BJ (cell line): ENCODE measurements around the gene CCZ1. TPM values are rescaled to one million over a fixed set of nuclear protein-coding genes. Genes with fewer than 3 reads are reported as not detected.
"Not testable (repeated sequence)": the region's sequence is repeated elsewhere in the genome, so short reads cannot be mapped to it uniquely, and the experiment has no call there.

Source experiments
- CTCF ChIA-PET: fragments of 350-600 bp; formaldehyde crosslinking; extraction: SDS; loops from one replicate; lab custom pipeline; 2021; ENCODE audit warnings: antibody characterized with exemption, inconsistent platforms; lab: Yijun Ruan, JAX
- POLR2A ChIA-PET: fragments of 300-600 bp; sonication (Branson Sonifier 250); formaldehyde crosslinking; extraction: SDS; loops from one replicate; lab custom pipeline; 2021; ENCODE audit warnings: antibody characterized with exemption; lab: Charles Lee
- DNase-seq: peaks from one replicate; pipeline ENCODE4 v3.0.0-alpha.2; 2011; ENCODE audit warnings: low read depth
- H3K27me3 ChIP-seq: 2 replicates; pipeline ENCODE4 v1.6.0; 2011; ENCODE audit warnings: low read length; ENCODE audit not compliant: control insufficient read depth, insufficient read depth
- H3K36me3 ChIP-seq: 2 replicates; pipeline ENCODE4 v1.5.1; 2011; ENCODE audit warnings: low read length; ENCODE audit not compliant: control insufficient read depth, insufficient read depth
- H3K4me3 ChIP-seq: 2 replicates; pipeline ENCODE4 v1.5.1; 2011; ENCODE audit warnings: low read depth, mild to moderate bottlenecking, control low read depth, low read length
- CTCF ChIP-seq: IDR thresholded peaks from 2 replicates; pipeline ENCODE4 v1.5.1; 2011; ENCODE audit warnings: low read depth, mild to moderate bottlenecking, control low read depth, inconsistent platforms, low read length, moderate library complexity; ENCODE audit not compliant: insufficient read depth
- polyA minus RNA-seq: library from RNA; depleted of rRNA, polyadenylated mRNA; stranded (reverse); fragments of >200 nt; gene quantifications from 2 replicates; pipeline ENCODE4 v1.2.3, GENCODE V29; 2011; rRNA and poly(A)+ RNA removed
- polyA plus RNA-seq: library from polyadenylated mRNA; depleted of rRNA; stranded (reverse); fragments of >200 nt; gene quantifications from 2 replicates; pipeline ENCODE4 v1.2.3, GENCODE V29; 2011; rRNA removed

The CCZ1 gene
- polyA plus RNA-seq (26.4 and 45.2 TPM in 2 replicates), polyA minus RNA-seq (8.4 and 8.7 TPM in 2 replicates)

GRCh38 chr7:5898480-5899224 is at the start of gene CCZ1:
CCZ1 (plus strand) TSS chr7:5898733; CDS start chr7:5898800, 67 bp downstream.
- peak within 1 kb of the TSS; percentile 37 for H3K4me3 ChIP-seq
- H3K27me3 ChIP-seq, DNase-seq, H3K36me3 ChIP-seq, CTCF ChIA-PET, POLR2A ChIA-PET: not testable (repeated sequence)
- TF ChIP-seq CTCF = peak; percentile 16; the same call in 1 of the 2 replicates

GRCh38 chr7:5850944-5851343 is 47.6 kb upstream of the CCZ1 start:
- no peak for TF ChIP-seq CTCF
- Histone ChIP-seq H3K36me3 (no peaks in the 10 kb centered on the region), H3K27me3 (no peaks in the 10 kb centered on the region), H3K4me3 (no peak overlapping the region)
- POLR2A ChIA-PET = no interaction called here
- CTCF ChIA-PET = interaction anchor here (0.6 kb wide), 1 partner anchor 8 kb away, joined by 3 read pairs; no protein-coding TSS in a partner anchor
- no peak for DNase-seq

GRCh38 chr7:5854738-5855137 is 43.8 kb upstream of the CCZ1 start:
- Histone ChIP-seq H3K36me3 (no peaks in the 10 kb centered on the region), H3K27me3 (no peaks in the 10 kb centered on the region), H3K4me3 (no peak overlapping the region)
- POLR2A ChIA-PET = no interaction called here
- CTCF ChIA-PET = interaction anchor here (0.9 kb wide), 1 partner anchor 513 kb away, joined by 3 read pairs; no protein-coding TSS in a partner anchor
- TF ChIP-seq CTCF = no peak
- no peak for DNase-seq

- POLR2A ChIA-PET = interaction anchor here (0.6 kb wide), 1 partner anchor 547 kb away, joined by 3 read pairs; no protein-coding TSS in a partner anchor
- H3K4me3 ChIP-seq, DNase-seq, H3K36me3 ChIP-seq, H3K27me3 ChIP-seq: not testable (repeated sequence)
- CTCF ChIA-PET = interaction anchor here (1.1 to 1.7 kb wide), 7 partner anchors 9 to 573 kb away, joined by 3 to 6 read pairs (median 4); no protein-coding TSS in a partner anchor
Measured at GRCh38 chr7:5857041-5857575, 41.4 kb upstream of the CCZ1 start.

- H3K36me3 ChIP-seq, H3K4me3 ChIP-seq, CTCF ChIA-PET, H3K27me3 ChIP-seq, DNase-seq, POLR2A ChIA-PET: not testable (repeated sequence)
Measured at GRCh38 chr7:5858494-5858893, 40.0 kb upstream of the CCZ1 start.

GRCh38 chr7:5861281-5861680 is 37.3 kb upstream of the CCZ1 start:
- CTCF ChIA-PET = interaction anchor here (1.0 kb wide), 1 partner anchor 17 kb away, joined by 3 read pairs; no protein-coding TSS in a partner anchor
- POLR2A ChIA-PET, DNase-seq, H3K36me3 ChIP-seq, H3K27me3 ChIP-seq, H3K4me3 ChIP-seq: not testable (repeated sequence)

GRCh38 chr7:5862753-5863366 is 35.7 kb upstream of the CCZ1 start:
- H3K36me3 ChIP-seq, CTCF ChIA-PET, DNase-seq, POLR2A ChIA-PET, H3K27me3 ChIP-seq, H3K4me3 ChIP-seq: not testable (repeated sequence)

GRCh38 chr7:5865279-5865931 is 33.1 kb upstream of the CCZ1 start:
- H3K4me3 ChIP-seq, DNase-seq, H3K27me3 ChIP-seq, POLR2A ChIA-PET, H3K36me3 ChIP-seq: not testable (repeated sequence)
- CTCF ChIA-PET = interaction anchor here (1.6 kb wide), 1 partner anchor 9 kb away, joined by 3 read pairs; no protein-coding TSS in a partner anchor
